Glutamatergic neuron (in vitro differentiated cells): ENCODE measurements around the gene TMPRSS12. TPM values are rescaled to one million over a fixed set of nuclear protein-coding genes. Genes with fewer than 3 reads are reported as not detected.
"Not testable (repeated sequence)": the region's sequence is repeated elsewhere in the genome, so short reads cannot be mapped to it uniquely, and the experiment has no call there.

ENCODE experiments used
- DNase-seq: peaks from one replicate; pipeline ENCODE4 v3.0.0; 2022
- H3K27ac Mint-ChIP-seq: one replicate; pipeline ENCODE4 v1.8.0; 2020; ENCODE audit warnings: mild to moderate bottlenecking, mixed read lengths, inconsistent platforms; ENCODE audit not compliant: unreplicated experiment
- H3K27me3 Mint-ChIP-seq: one replicate; pipeline ENCODE4 v1.8.0; 2020; ENCODE audit warnings: mild to moderate bottlenecking, moderate library complexity, mixed read lengths, inconsistent platforms; ENCODE audit not compliant: unreplicated experiment
- H3K36me3 Mint-ChIP-seq: one replicate; pipeline ENCODE4 v1.8.0; 2020; ENCODE audit warnings: mild to moderate bottlenecking, mixed read lengths, inconsistent platforms; ENCODE audit not compliant: unreplicated experiment
- H3K4me1 Mint-ChIP-seq: one replicate; pipeline ENCODE4 v1.8.0; 2020; ENCODE audit warnings: mild to moderate bottlenecking, low read depth, mixed read lengths, inconsistent platforms; ENCODE audit not compliant: unreplicated experiment
- H3K4me3 Mint-ChIP-seq: one replicate; pipeline ENCODE4 v1.8.0; 2020; ENCODE audit warnings: mild to moderate bottlenecking, mixed read lengths, inconsistent platforms; ENCODE audit not compliant: unreplicated experiment
- H3K9me3 Mint-ChIP-seq: one replicate; pipeline ENCODE4 v1.8.0; 2020; ENCODE audit warnings: mild to moderate bottlenecking, moderate library complexity, mixed read lengths, inconsistent platforms; ENCODE audit not compliant: unreplicated experiment
- CTCF ChIP-seq: fragments of 200-600 bp; sonication (generic); IDR thresholded peaks from one replicate; pipeline ENCODE4 v1.5.0; 2021; ENCODE audit not compliant: partially characterized antibody, unreplicated experiment
- total RNA-seq: library from RNA; stranded (reverse); fragmentation: NEBNext Ultra II Directional; extraction: Animal tissue kit (Norgen Biotek cat#: 25700); gene quantifications from one replicate; pipeline ENCODE4 v1.2.1, GENCODE V29; 2021; ENCODE audit not compliant: unreplicated experiment

Gene TMPRSS12
- total RNA-seq, 1 donor from 2014 or later, result not detected

- Mint-ChIP-seq H3K4me1 (peaks cover 7% of the 10 kb centered on the region), H3K27ac (no peak overlapping the region), H3K27me3 (peaks cover 2% of the 10 kb centered on the region), H3K36me3 (no peaks in the 10 kb centered on the region), H3K9me3 (no peaks in the 10 kb centered on the region), H3K4me3 (no peak overlapping the region)
- no peak for TF ChIP-seq CTCF
- DNase-seq, result no peak
These were observed 87.1 kb downstream of the TMPRSS12 start for GRCh38 chr12:50929831-50930230.

GRCh38 chr12:50930477-50930876, 87.8 kb downstream of the TMPRSS12 start:
- H3K4me3 Mint-ChIP-seq, H3K27ac Mint-ChIP-seq, H3K4me1 Mint-ChIP-seq, H3K9me3 Mint-ChIP-seq, H3K36me3 Mint-ChIP-seq, H3K27me3 Mint-ChIP-seq, DNase-seq: not testable (repeated sequence)

- H3K36me3 Mint-ChIP-seq, result no peaks in the 10 kb centered on the region
- no peaks in the 10 kb centered on the region for H3K27me3 Mint-ChIP-seq
- H3K4me1 Mint-ChIP-seq, result no peaks in the 10 kb centered on the region
- H3K9me3 Mint-ChIP-seq, result no peaks in the 10 kb centered on the region
- no peak overlapping the region for H3K27ac Mint-ChIP-seq
- TF ChIP-seq CTCF, result no peak
- DNase-seq, result no peak
- no peak overlapping the region for H3K4me3 Mint-ChIP-seq
These were observed 90.1 kb downstream of the TMPRSS12 start for GRCh38 chr12:50932787-50933280.

GRCh38 chr12:50933459-50934124, 90.9 kb downstream of the TMPRSS12 start:
- no peak for TF ChIP-seq CTCF
- H3K27ac Mint-ChIP-seq, result no peak overlapping the region

GRCh38 chr12:50934371-50934851, 91.7 kb downstream of the TMPRSS12 start:
- H3K4me1 Mint-ChIP-seq, result no peaks in the 10 kb centered on the region
- H3K4me3 Mint-ChIP-seq, result no peak overlapping the region
- no peak overlapping the region for H3K27ac Mint-ChIP-seq
- no peak for DNase-seq
- no peak for TF ChIP-seq CTCF
- H3K9me3 Mint-ChIP-seq, result no peaks in the 10 kb centered on the region
- no peaks in the 10 kb centered on the region for H3K36me3 Mint-ChIP-seq
- no peaks in the 10 kb centered on the region for H3K27me3 Mint-ChIP-seq

More at GRCh38 chr12:50933459-50934124, 90.9 kb downstream of the TMPRSS12 start:
- H3K4me3 Mint-ChIP-seq, result no peak overlapping the region
- no peaks in the 10 kb centered on the region for H3K4me1 Mint-ChIP-seq
- no peaks in the 10 kb centered on the region for H3K27me3 Mint-ChIP-seq
- no peaks in the 10 kb centered on the region for H3K9me3 Mint-ChIP-seq
- no peaks in the 10 kb centered on the region for H3K36me3 Mint-ChIP-seq
- no peak for DNase-seq
